Measurements from ENCODE around the gene TULP4.

DNA sequence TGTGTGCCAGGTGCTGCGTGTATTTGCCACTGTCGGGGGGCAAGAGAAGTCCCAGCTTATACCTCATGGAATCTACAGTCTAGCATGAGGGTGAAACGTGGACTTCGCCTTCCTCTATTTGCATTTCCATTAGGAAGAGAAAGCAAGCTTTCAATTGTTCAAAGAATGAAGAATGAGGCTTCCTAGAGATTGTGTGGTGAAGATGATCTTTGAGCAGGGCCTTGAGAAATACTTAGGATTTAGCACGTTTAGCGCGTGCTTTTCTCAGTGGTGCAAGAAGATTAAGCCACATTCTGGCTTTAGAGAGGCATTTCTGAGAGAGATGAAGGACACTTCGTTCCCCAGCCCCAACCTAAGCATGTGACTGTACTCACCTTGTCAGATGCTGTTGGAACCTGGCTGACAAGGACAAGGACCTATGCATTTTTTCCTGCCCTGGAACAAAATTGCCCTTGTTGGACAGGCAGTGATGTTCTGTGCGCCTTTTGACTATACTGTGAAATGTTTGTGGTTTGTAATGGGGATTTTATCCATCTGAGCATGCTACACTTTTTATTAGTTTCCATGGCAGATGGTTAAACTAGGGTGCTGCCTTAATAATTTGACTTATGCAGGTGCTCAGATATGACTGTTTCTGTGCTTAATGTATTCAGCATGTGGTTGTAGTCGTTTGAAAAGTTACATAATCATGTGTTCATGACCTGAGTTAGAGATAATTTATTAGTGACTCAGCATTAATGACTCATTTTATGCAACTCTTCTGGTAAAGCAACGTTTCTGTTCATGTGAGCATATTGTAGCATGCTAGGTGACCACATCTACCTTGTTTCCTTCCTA is 10.7 kb downstream of the TULP4 start:
- TF ChIP-seq PPARA (CRISPR knock-in tag; IDR thresholded peaks at IDR 0.05; ENCODE audit: borderline replicate concordance) (no peak), ZC3H10 (CRISPR knock-in tag; IDR thresholded peaks at IDR 0.05) (no peak), ZFP30 (CRISPR knock-in tag; IDR thresholded peaks at IDR 0.05) (no peak), OSR1 (CRISPR knock-in tag; IDR thresholded peaks at IDR 0.05) (no peak), ZNF565 (CRISPR knock-in tag; conservative IDR thresholded peaks at IDR 0.05; ENCODE audit: low read depth) (no peak), CSDC2 (CRISPR knock-in tag; IDR thresholded peaks at IDR 0.05) (no peak), SNAI2 (CRISPR knock-in tag; IDR thresholded peaks at IDR 0.05) (no peak)
- TF ChIP-seq, protein P1, sequence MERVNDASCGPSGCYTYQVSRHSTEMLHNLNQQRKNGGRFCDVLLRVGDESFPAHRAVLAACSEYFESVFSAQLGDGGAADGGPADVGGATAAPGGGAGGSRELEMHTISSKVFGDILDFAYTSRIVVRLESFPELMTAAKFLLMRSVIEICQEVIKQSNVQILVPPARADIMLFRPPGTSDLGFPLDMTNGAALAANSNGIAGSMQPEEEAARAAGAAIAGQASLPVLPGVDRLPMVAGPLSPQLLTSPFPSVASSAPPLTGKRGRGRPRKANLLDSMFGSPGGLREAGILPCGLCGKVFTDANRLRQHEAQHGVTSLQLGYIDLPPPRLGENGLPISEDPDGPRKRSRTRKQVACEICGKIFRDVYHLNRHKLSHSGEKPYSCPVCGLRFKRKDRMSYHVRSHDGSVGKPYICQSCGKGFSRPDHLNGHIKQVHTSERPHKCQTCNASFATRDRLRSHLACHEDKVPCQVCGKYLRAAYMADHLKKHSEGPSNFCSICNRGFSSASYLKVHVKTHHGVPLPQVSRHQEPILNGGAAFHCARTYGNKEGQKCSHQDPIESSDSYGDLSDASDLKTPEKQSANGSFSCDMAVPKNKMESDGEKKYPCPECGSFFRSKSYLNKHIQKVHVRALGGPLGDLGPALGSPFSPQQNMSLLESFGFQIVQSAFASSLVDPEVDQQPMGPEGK (CRISPR knock-in tag; IDR thresholded peaks at IDR 0.05; ENCODE audit: borderline replicate concordance) = no peak
- TF ChIP-seq, protein P2, sequence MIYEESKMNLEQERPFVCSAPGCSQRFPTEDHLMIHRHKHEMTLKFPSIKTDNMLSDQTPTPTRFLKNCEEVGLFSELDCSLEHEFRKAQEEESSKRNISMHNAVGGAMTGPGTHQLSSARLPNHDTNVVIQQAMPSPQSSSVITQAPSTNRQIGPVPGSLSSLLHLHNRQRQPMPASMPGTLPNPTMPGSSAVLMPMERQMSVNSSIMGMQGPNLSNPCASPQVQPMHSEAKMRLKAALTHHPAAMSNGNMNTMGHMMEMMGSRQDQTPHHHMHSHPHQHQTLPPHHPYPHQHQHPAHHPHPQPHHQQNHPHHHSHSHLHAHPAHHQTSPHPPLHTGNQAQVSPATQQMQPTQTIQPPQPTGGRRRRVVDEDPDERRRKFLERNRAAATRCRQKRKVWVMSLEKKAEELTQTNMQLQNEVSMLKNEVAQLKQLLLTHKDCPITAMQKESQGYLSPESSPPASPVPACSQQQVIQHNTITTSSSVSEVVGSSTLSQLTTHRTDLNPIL (CRISPR knock-in tag; IDR thresholded peaks at IDR 0.05; ENCODE audit: low read depth) = no peak

All from SK-N-SH treated with all-trans-retinoic acid at 6 μM for 48 hours (cell line).